Endodermal cell (in vitro differentiated cells): ENCODE data around the gene TUBG1. TPM values are rescaled to one million over a fixed set of nuclear protein-coding genes. Genes with fewer than 3 reads are reported as not detected.

Experiments
- DNase-seq: peaks from one replicate; pipeline ENCODE4 v3.0.0-alpha.2; 2017
- H3K27ac ChIP-seq: 2 replicates; pipeline ENCODE4 v1.5.1; 2013; ENCODE audit warnings: mild to moderate bottlenecking, low read depth, low read length, moderate library complexity
- H3K27me3 ChIP-seq: 2 replicates; pipeline ENCODE4 v1.6.1; 2013; ENCODE audit warnings: mild to moderate bottlenecking, low read length, moderate library complexity; ENCODE audit not compliant: insufficient read depth, control insufficient read depth, poor library complexity, severe bottlenecking
- H3K36me3 ChIP-seq: 2 replicates; pipeline ENCODE4 v1.7.0; 2013; ENCODE audit warnings: mild to moderate bottlenecking, low read length, moderate library complexity; ENCODE audit not compliant: control insufficient read depth, insufficient read depth
- H3K4me1 ChIP-seq: one replicate; pipeline ENCODE4 v1.7.0; 2013; ENCODE audit warnings: low read length; ENCODE audit not compliant: control insufficient read depth, insufficient read depth
- H3K4me3 ChIP-seq: 2 replicates; pipeline ENCODE4 v1.5.1; 2013; ENCODE audit warnings: mild to moderate bottlenecking, low read length, moderate library complexity
- H3K9ac ChIP-seq: 2 replicates; pipeline ENCODE4 v1.6.1; 2013; ENCODE audit warnings: mild to moderate bottlenecking, low read length, moderate library complexity; ENCODE audit not compliant: poor library complexity, severe bottlenecking; ENCODE audit errors: extremely low read depth
- H3K9me3 ChIP-seq: 2 replicates; pipeline ENCODE4 v1.6.1; 2013; ENCODE audit warnings: mild to moderate bottlenecking, low read length, moderate library complexity; ENCODE audit not compliant: control insufficient read depth
- H3K27ac Mint-ChIP-seq: 2 replicates; pipeline ENCODE4 v1.8.0; 2020; ENCODE audit warnings: mixed read lengths
- H3K27me3 Mint-ChIP-seq: 2 replicates; pipeline ENCODE4 v1.8.0; 2021; ENCODE audit warnings: mild to moderate bottlenecking, mixed read lengths; ENCODE audit not compliant: insufficient read depth
- H3K36me3 Mint-ChIP-seq: 2 replicates; pipeline ENCODE4 v1.8.0; 2020; ENCODE audit warnings: low read depth, mixed read lengths
- H3K4me1 Mint-ChIP-seq: 2 replicates; pipeline ENCODE4 v1.8.0; 2020; ENCODE audit warnings: mixed read lengths
- H3K4me3 Mint-ChIP-seq: 2 replicates; pipeline ENCODE4 v1.8.0; 2020; ENCODE audit warnings: mild to moderate bottlenecking, moderate library complexity, mixed read lengths
- H3K9me3 Mint-ChIP-seq: 2 replicates; pipeline ENCODE4 v1.8.0; 2020; ENCODE audit warnings: mild to moderate bottlenecking, mixed read lengths
- CTCF ChIP-seq: fragments of 200-600 bp; sonication (generic); conservative IDR thresholded peaks from 2 replicates; pipeline ENCODE4 v1.5.0; 2021; ENCODE audit warnings: antibody characterized with exemption, mild to moderate bottlenecking
- WGBS, 2 experiments: methylation state at CpG; one replicate each; pipeline versions ENCODE4 v1.1.5 to v1.1.7; 2013; ENCODE audit warnings: missing lambda C conversion rate in 2 of 2, mixed read lengths in 1 of 2; ENCODE audit not compliant: insufficient coverage in 1 of 2, insufficient read length in 1 of 2; 5-methylcytosine and 5-hydroxymethylcytosine counted together
- total RNA-seq, 2 donors: library from RNA; stranded (reverse); fragmentation: NEBNext Ultra II Directional in 1 of 2; extraction: Animal tissue kit (Norgen Biotek cat#: 25700) in 1 of 2; gene quantifications; 2 replicates in 1 of 2; 3 replicates in 1 of 2; pipeline ENCODE4 v1.2.1, GENCODE V29; 2021

TUBG1 gene
- total RNA-seq, 2 donors from 2014 or later: 94.2 to 124 TPM

GRCh38 chr17:42642336-42642735 lies 32.9 kb downstream of the TUBG1 start:
- Mint-ChIP-seq H3K36me3 (no peaks in the 10 kb centered on the region), H3K4me1 (peaks cover 7% of the 10 kb centered on the region), H3K9me3 (no peaks in the 10 kb centered on the region), H3K4me3 (no peak overlapping the region), H3K27me3 (peaks cover 1% of the 10 kb centered on the region), H3K27ac (no peak overlapping the region)
- Histone ChIP-seq H3K9ac (no peak overlapping the region), H3K9me3 (no peaks in the 10 kb centered on the region), H3K36me3 (no peaks in the 10 kb centered on the region), H3K4me1 (no peaks in the 10 kb centered on the region), H3K27me3 (no peaks in the 10 kb centered on the region), H3K27ac (no peak overlapping the region), H3K4me3 (no peak overlapping the region)
- WGBS, 2 experiments: 70 to 80% methylated on average over 1 to 2 of the region's 2 CpGs
- peak; percentile 83 for DNase-seq
- no peak for TF ChIP-seq CTCF

GRCh38 chr17:42647778-42648177 lies 38.3 kb downstream of the TUBG1 start:
- no peak overlapping the region for H3K4me3 ChIP-seq
- H3K36me3 Mint-ChIP-seq: no peaks in the 10 kb centered on the region
- no peaks in the 10 kb centered on the region for H3K9me3 Mint-ChIP-seq
- no peaks in the 10 kb centered on the region for H3K9me3 ChIP-seq
- no peaks in the 10 kb centered on the region for H3K27me3 ChIP-seq
- no peak overlapping the region for H3K4me3 Mint-ChIP-seq
- WGBS, 2 experiments: 94 to 96% methylated on average over 5 of the region's 5 CpGs
- no peak overlapping the region for H3K9ac ChIP-seq
- no peak overlapping the region for H3K27ac Mint-ChIP-seq
- no peak for TF ChIP-seq CTCF
- no peaks in the 10 kb centered on the region for H3K36me3 ChIP-seq
- H3K4me1 ChIP-seq: no peaks in the 10 kb centered on the region
- no peak for DNase-seq
- H3K27ac ChIP-seq: no peak overlapping the region
- peaks cover 2% of the 10 kb centered on the region for H3K4me1 Mint-ChIP-seq
- peaks cover 4% of the 10 kb centered on the region for H3K27me3 Mint-ChIP-seq

- H3K4me1 ChIP-seq: peaks cover 2% of the 10 kb centered on the region
- Mint-ChIP-seq H3K4me3 (no peak overlapping the region), H3K27me3 (peaks cover 4% of the 10 kb centered on the region), H3K4me1 (peaks cover 14% of the 10 kb centered on the region), H3K9me3 (no peaks in the 10 kb centered on the region), H3K36me3 (no peaks in the 10 kb centered on the region), H3K27ac (no peak overlapping the region)
- TF ChIP-seq CTCF: no peak
- no peak overlapping the region for H3K4me3 ChIP-seq
- DNase-seq: no peak
- no peak overlapping the region for H3K27ac ChIP-seq
- no peaks in the 10 kb centered on the region for H3K36me3 ChIP-seq
- H3K9me3 ChIP-seq: no peaks in the 10 kb centered on the region
- H3K9ac ChIP-seq: no peak overlapping the region
- WGBS, 2 experiments: 95 to 100% methylated on average over 2 to 3 of the region's 4 CpGs
- no peaks in the 10 kb centered on the region for H3K27me3 ChIP-seq
Observed at GRCh38 chr17:42651392-42651791, 41.9 kb downstream of the TUBG1 start.
